MV-4-11 (cell line): ENCODE measurements around the gene PRRG1.
"Not testable (repeated sequence)": the region's sequence is repeated elsewhere in the genome, so short reads cannot be mapped to it uniquely, and the experiment has no call there.

ENCODE experiments used
- DNase-seq: peaks from one replicate; lab custom pipeline; 2025; lab: John Stamatoyannopoulos, UW

The PRRG1 gene

GRCh38 chrX:37349221-37350033, at the start of gene PRRG1:
Gene PRRG1 (plus strand): TSS chrX:37349364. CDS start chrX:37406250, 56,886 bp downstream.
- peak; percentile 41 for DNase-seq

- DNase-seq = peak; percentile 14
Observed at GRCh38 chrX:37302569-37302968, 46.6 kb upstream of the PRRG1 start.

- not testable (repeated sequence) for DNase-seq
Observed at GRCh38 chrX:37305238-37305637, 43.9 kb upstream of the PRRG1 start.

- no peak for DNase-seq
Observed at GRCh38 chrX:37314531-37314930, 34.6 kb upstream of the PRRG1 start.

GRCh38 chrX:37315511-37316248, 33.5 kb upstream of the PRRG1 start:
- no peak for DNase-seq

GRCh38 chrX:37320541-37321203, 28.5 kb upstream of the PRRG1 start:
- DNase-seq = peak; percentile 80

GRCh38 chrX:37330642-37331041, 18.5 kb upstream of the PRRG1 start:
- DNase-seq = no peak

GRCh38 chrX:37331546-37331945, 17.6 kb upstream of the PRRG1 start:
- DNase-seq = no peak

GRCh38 chrX:37332055-37332454, 17.1 kb upstream of the PRRG1 start:
- no peak for DNase-seq

- peak; percentile 43 for DNase-seq
Observed at GRCh38 chrX:37332987-37333658, 16.0 kb upstream of the PRRG1 start.

GRCh38 chrX:37347420-37347819, 1.7 kb upstream of the PRRG1 start:
- DNase-seq = peak; percentile 59

- DNase-seq = no peak
Observed at GRCh38 chrX:37348231-37348970, 763 bp upstream of the PRRG1 start.

- DNase-seq = no peak
Observed at GRCh38 chrX:37348971-37349220, 268 bp upstream of the PRRG1 start.

GRCh38 chrX:37350034-37350365, 836 bp downstream of the PRRG1 start:
- no peak for DNase-seq

- no peak for DNase-seq
Observed at GRCh38 chrX:37353646-37354045, 4.5 kb downstream of the PRRG1 start.

- DNase-seq = peak; percentile 1
Observed at GRCh38 chrX:37357436-37357835, 8.3 kb downstream of the PRRG1 start.

GRCh38 chrX:37361596-37361995, 12.4 kb downstream of the PRRG1 start:
- DNase-seq = no peak

GRCh38 chrX:37364666-37365065, 15.5 kb downstream of the PRRG1 start:
- no peak for DNase-seq

GRCh38 chrX:37367946-37368345, 18.8 kb downstream of the PRRG1 start:
- DNase-seq = no peak

- DNase-seq = no peak
Observed at GRCh38 chrX:37370499-37371141, 21.5 kb downstream of the PRRG1 start.

- DNase-seq = peak; percentile 58
Observed at GRCh38 chrX:37371578-37371991, 22.4 kb downstream of the PRRG1 start.
